GM19467 (cell line): Measurements from ENCODE around the gene AGR3.

Experiments
- ATAC-seq: cut with Tn5 transposase; IDR thresholded peaks from one replicate; pipeline ENCODE4 v1.9.1; 2021; ENCODE audit warnings: mild to moderate bottlenecking, moderate library complexity; ENCODE audit not compliant: unreplicated experiment

AGR3 gene

GRCh38 chr7:16881844-16882243 is at the start of gene AGR3:
Gene AGR3 (minus strand): TSS chr7:16881983. CDS start chr7:16878618, 3,365 bp downstream.
- ATAC-seq: no peak

DNA sequence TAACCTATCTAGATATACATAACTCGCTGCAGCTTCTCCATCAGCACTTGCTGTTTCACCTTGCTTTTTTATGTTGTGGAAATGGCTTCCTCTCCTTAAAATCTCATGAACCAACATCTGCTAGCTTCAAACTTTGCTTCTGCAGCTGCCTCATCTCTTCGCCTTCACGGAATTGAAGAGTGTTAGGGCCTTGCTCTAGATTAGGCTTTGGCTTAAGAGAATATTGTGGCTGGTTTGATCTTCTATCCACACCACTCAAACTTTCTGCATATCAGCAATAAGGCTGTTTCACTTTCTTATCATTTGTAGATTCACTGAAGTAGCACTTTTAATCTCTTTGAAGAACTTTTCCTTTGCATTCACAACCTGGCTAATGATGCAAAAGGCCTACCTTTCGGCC is 49.2 kb upstream of the AGR3 start:
- no peak for ATAC-seq

DNA sequence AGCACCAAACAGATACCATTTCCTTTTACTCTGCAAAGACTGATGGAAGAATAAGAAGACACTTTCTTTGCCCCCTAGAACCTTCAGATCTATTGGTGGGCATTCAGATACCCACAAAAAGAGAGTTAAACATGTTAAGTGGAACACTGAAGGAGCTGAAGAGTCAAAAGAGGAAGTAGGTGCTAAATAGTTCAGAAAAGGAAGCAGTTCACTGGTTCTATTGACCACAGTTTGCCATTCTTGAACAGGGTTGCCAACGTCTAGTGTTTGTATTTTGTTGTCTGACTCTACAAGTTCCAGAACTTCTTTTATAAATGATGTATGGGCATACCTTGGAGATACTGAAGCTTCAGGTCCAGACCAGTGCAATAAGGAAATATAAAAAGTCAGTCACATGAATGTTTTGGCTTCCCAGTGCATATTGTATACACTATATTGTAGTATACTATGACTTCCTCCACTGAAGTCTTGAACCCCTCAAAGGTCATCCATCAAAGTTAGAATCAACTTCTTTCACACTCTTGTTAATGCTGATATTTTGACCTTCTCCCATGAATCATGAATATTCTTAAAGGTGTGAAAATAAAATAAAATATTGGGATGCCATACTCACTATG is 47.5 kb upstream of the AGR3 start:
- peak; percentile 90 for ATAC-seq

DNA sequence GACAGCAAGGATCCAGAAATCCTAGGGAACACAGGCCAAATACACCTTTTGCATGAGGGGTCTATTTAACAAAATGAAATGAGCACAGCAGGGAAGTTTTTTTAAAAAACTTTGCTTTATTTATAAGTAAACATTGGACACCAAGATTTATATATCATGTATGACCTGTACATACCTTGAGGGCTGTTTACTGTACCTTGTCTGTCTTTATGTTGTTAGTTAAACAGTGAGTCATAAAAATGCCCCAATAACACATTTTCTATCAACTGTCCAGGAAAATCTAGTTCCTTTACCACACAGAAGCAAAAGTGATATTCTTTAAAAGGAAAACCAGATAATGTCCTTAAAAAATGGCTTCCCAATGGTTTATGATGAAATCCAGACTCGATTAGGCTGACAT is 45.1 kb upstream of the AGR3 start:
- no peak for ATAC-seq

DNA sequence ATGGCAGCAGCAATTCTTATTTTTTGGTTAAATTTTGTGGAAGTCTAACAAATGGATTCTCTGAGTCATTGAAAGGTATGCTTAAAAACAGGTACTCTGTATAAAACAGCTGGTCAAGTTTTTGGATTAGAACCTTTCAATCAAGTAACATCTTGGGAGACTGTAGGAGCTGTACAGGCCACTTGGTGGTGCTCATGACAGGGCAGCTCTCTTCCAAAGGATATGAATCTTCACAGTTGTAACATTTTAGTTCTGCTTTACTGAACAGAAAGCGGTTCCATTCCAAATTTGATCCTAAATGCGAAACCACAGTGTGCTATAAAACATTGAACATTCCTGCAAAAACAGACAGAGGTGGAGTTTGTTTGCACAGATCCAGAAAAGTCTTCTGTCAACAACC is 44.5 kb upstream of the AGR3 start:
- no peak for ATAC-seq

- no peak for ATAC-seq
These were observed 43.8 kb upstream of the AGR3 start for GRCh38 chr7:16925609-16926008.

- no peak for ATAC-seq
These were observed 41.2 kb upstream of the AGR3 start for GRCh38 chr7:16923019-16923418.

GRCh38 chr7:16921644-16922257 is 40.0 kb upstream of the AGR3 start:
- ATAC-seq: no peak

GRCh38 chr7:16921151-16921550 is 39.4 kb upstream of the AGR3 start:
- ATAC-seq: no peak

- ATAC-seq: no peak
These were observed 37.7 kb upstream of the AGR3 start for GRCh38 chr7:16919440-16919839.

- no peak for ATAC-seq
These were observed 36.6 kb upstream of the AGR3 start for GRCh38 chr7:16918288-16918895.

DNA sequence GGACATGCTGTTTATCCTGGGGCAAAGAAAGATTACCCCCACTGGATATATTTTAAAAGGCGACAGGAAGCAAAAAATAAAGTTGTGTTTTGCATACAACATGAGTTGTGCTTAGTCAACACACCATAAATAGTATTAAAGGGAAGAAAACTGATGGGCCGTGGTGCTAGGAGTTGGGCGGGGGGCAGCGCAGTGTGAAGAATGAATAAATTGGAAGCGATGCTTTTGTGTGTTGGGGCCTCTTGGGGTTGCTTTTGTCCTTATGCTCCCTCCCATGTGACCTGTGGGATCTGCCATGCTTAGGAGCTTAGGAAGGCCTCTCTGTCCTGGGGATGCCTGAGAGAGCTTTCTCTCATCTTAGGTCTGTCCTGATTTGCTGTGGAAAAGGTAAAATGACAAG is 35.0 kb upstream of the AGR3 start:
- no peak for ATAC-seq

GRCh38 chr7:16916105-16916639 is 34.4 kb upstream of the AGR3 start:
- ATAC-seq: no peak

DNA sequence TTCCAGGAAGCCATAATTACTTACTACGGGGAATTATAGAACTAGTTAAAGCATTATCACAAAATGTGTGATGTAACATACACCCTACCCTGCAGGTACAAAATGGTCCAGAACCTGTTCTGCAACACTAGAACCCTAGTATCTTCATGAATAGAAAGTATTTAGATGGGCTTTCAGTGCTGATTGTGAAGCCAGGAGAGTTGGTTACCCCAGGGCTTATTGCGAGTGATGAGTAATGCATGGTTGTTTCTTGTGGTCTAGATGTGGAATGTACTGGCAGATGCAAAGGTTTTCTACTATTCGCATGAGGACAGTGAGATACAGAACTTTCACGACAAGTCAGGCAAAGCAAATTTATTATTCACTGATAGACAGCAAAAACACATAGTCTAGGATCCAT is 33.6 kb upstream of the AGR3 start:
- ATAC-seq: no peak

DNA sequence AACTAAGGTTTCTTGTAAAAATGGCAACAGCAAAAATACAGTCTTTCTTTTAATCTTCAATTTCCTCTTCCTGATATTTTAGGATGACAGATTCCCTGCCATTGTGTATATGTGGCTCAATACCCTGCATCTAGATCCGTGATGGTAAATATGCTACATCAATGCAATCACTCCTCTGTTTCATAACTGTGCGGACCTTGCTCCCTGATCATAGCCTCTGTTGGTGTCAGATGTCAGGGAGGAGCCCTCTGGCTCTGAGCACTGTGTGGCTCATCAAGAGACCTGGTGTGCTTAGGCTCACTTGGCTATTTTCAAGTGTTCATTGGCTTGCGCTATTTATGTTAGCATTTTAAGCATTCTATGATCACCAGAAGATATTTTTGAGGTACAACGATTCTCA is 33.0 kb upstream of the AGR3 start:
- no peak for ATAC-seq

DNA sequence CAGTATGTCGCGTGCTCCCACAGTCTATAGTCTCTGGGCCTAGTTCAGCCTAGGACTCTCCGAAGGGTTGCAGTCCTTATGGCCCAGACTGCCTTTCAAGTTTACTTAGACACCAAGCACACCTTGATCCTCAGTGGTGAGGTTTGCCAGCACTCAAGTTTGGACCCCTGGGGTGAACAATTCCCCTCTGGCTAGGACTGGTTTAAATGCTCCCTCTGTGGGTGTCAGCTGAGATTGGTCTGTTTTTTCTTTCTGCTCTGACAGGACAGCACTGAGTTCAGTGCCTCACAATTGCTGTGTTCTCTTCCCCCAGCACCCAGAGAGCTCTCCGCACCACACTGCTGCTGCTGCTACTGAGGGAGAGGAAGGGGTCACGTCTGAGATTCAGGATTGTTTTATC is 31.9 kb upstream of the AGR3 start:
- no peak for ATAC-seq

GRCh38 chr7:16912540-16912939 is 30.8 kb upstream of the AGR3 start:
- no peak for ATAC-seq

- no peak for ATAC-seq
These were observed 26.8 kb upstream of the AGR3 start for GRCh38 chr7:16908561-16908960.

DNA sequence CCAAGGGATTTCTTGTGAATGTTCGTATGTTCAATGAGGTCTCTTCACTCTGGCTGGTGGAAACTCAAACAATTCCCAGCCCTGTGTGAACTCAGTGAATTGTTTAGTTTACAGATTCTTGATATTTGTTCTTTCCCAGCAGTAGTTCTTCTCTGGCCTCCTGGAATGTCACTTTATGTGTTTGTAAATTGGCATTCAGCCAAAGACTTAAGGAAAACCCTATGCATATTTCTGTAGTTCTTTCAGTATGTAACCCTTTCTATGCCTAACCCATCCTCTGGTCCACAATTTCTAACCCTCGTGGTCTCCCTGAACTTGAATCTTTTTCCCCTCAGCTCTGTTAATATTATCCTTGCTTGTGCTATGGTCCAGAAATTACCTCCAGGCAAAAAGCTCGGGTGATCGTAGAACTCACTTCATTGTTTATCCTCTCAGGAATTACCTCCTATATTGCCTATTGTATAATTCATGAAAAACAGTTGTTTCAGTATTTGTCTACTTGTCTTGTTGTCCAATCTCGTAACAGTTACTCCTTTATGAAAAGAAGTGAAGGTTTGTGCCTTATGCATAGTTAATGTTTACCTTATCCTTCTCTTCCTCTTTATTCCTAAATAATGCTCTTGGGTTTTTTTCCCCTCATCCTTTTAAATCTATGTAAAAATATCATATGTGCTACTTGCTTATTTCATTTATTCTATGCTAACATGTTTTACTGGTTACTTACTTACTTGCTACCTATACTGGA is 23.7 kb upstream of the AGR3 start:
- no peak for ATAC-seq

GRCh38 chr7:16904076-16904475 is 22.3 kb upstream of the AGR3 start:
- ATAC-seq: no peak

DNA sequence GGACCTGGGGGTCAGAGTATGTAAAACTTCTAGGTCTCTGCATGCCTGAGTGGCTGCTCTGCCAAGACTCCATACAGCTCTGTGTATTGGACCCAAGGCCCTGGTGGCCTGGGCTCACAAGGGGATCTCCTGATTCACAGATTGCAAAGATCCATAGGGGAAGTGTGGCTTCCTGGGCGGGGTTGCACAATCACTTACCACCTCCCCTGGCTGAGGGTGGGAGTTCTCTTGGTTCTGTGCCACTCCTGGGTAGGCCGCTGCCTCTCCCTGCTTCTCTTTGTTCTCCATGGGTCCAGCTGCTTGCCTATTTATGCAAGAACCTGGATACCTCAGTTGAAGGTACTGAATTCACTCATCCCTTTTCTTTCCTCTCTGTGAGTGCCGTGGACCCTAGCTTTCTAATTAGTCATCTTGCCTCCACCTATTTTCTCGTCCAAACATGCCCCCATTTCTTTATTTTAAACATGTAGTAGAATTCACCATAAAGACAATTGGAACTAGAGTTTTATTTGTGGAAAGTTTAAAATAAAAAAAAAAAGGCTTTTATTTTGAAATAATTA is 18.5 kb upstream of the AGR3 start:
- no peak for ATAC-seq
